Aorta (tissue), 5 donors: ENCODE measurements around the gene MCM10. TPM values are rescaled to one million over a fixed set of nuclear protein-coding genes. Genes with fewer than 3 reads are reported as not detected.

Experiments used
- ATAC-seq: fragments of 200-7000 bp; cut with Tn5 transposase; one replicate; pipeline ENCODE4 v1.9.1; 2022; ENCODE audit warnings: moderate library complexity; ENCODE audit not compliant: low FRiP score
- DNase-seq, 2 donors: peaks; one replicate each; pipeline ENCODE4 v3.0.0-alpha.2; 2020
- H3K27ac ChIP-seq, 2 donors: one replicate each; pipeline ENCODE4 v1.5.1; 2013; ENCODE audit warnings: low read length in 2 of 2, mild to moderate bottlenecking in 2 of 2, moderate library complexity in 2 of 2, control low read depth in 1 of 2, inconsistent platforms in 1 of 2, low read depth in 1 of 2
- H3K27me3 ChIP-seq, 2 donors: one replicate each; pipeline ENCODE4 v1.6.1; 2013; ENCODE audit warnings: control low read depth in 1 of 2, low read length in 1 of 2, mild to moderate bottlenecking in 1 of 2, moderate library complexity in 1 of 2; ENCODE audit not compliant: insufficient read depth in 2 of 2, control insufficient read depth in 1 of 2
- H3K36me3 ChIP-seq, 2 donors: one replicate each; pipeline ENCODE4 v1.6.1; 2013; ENCODE audit warnings: control low read depth in 1 of 2, low read length in 1 of 2, mild to moderate bottlenecking in 1 of 2; ENCODE audit not compliant: insufficient read depth in 2 of 2, control insufficient read depth in 1 of 2
- H3K4me1 ChIP-seq, 2 donors: one replicate each; pipeline ENCODE4 v1.6.1; 2013; ENCODE audit warnings: low read length in 2 of 2, control low read depth in 1 of 2, mild to moderate bottlenecking in 1 of 2, moderate library complexity in 1 of 2; ENCODE audit not compliant: insufficient read depth in 2 of 2, control insufficient read depth in 1 of 2
- H3K4me3 ChIP-seq, 2 donors: one replicate each; pipeline ENCODE4 v1.5.1; 2013; ENCODE audit warnings: low read length in 2 of 2, control low read depth in 1 of 2, mild to moderate bottlenecking in 1 of 2
- H3K9me3 ChIP-seq: one replicate; pipeline ENCODE4 v1.6.1; 2013; ENCODE audit warnings: mild to moderate bottlenecking, low read length; ENCODE audit not compliant: control insufficient read depth
- WGBS, 2 donors: extraction: QIAGEN DNeasy Blood & Tissue Kit; methylation state at CpG; one replicate each; pipeline ENCODE4 v1.1.7; 2013; 5-methylcytosine and 5-hydroxymethylcytosine counted together
- intact Hi-C, 2 donors: fragments of 100-400 bp; cut with DNase I; formaldehyde crosslinking; loops; one replicate each; pipeline versions ENCODE4 v1.14.2 to v1.15.0; 2022
- polyA plus RNA-seq, 2 donors: library from polyadenylated mRNA; stranded (reverse); fragments of 200-250 nt; gene quantifications; one replicate each; pipeline ENCODE4 v1.2.3, GENCODE V29; 2013
- total RNA-seq, 2 donors: library from RNA; stranded (reverse); fragmentation: NEBNext Ultra II Directional; extraction: Animal tissue kit (Norgen Biotek cat#: 25700); gene quantifications; one replicate each; pipeline ENCODE4 v1.2.1, GENCODE V29; 2021
- donor health status: healthy with polysubstance abuse.
- donor health status: Bipolar disorder and iron deficiency.
- donor health status: DM: no; HTN: no; CAD: no.
- donor health status: DM: no; HTN: no; CAD: no.
- donor health status: DM: yes; HTN: yes; CAD: no.

MCM10 gene
- total and polyA plus RNA-seq, 4 donors = 0.13 to 0.81 (median 0.78) TPM; not detected in 1

- ATAC-seq (no peak), DNase-seq (no peak)
- WGBS, 2 donors = 95% methylated on average over 4 of the region's 4 CpGs
- H3K9me3 ChIP-seq = peaks cover 1% of the 10 kb centered on the region
- H3K4me1 ChIP-seq = no peaks in the 10 kb centered on the region
- H3K36me3 ChIP-seq = no peaks in the 10 kb centered on the region
- H3K27me3 ChIP-seq = no peaks in the 10 kb centered on the region
- intact Hi-C loops = no loop called here
- no peak overlapping the region for H3K4me3 ChIP-seq
- no peak overlapping the region for H3K27ac ChIP-seq
Observed at GRCh38 chr10:13247784-13248183, 86.4 kb downstream of the MCM10 start.

GRCh38 chr10:13253726-13254125 lies 92.4 kb downstream of the MCM10 start:
- 86 to 89% methylated on average over 4 of the region's 4 CpGs for WGBS, 2 donors
- no peaks in the 10 kb centered on the region for H3K9me3 ChIP-seq
- H3K4me1 ChIP-seq = no peaks in the 10 kb centered on the region
- ATAC-seq = no peak
- H3K4me3 ChIP-seq = no peak overlapping the region
- no peak for DNase-seq
- H3K27me3 ChIP-seq = no peaks in the 10 kb centered on the region
- H3K27ac ChIP-seq = no peak overlapping the region
- no peaks in the 10 kb centered on the region for H3K36me3 ChIP-seq
- intact Hi-C loops = no loop called here

- Histone ChIP-seq H3K27me3 (no peaks in the 10 kb centered on the region), H3K27ac (no peak overlapping the region), H3K36me3 (no peaks in the 10 kb centered on the region), H3K4me1 (no peaks in the 10 kb centered on the region), H3K4me3 (no peak overlapping the region), H3K9me3 (peaks cover 2% of the 10 kb centered on the region)
- no peak for ATAC-seq
- WGBS, 2 donors = 86 to 89% methylated on average over 2 of the region's 2 CpGs
- DNase-seq = no peak
- intact Hi-C loops = no loop called here
Observed at GRCh38 chr10:13256627-13257026, 95.3 kb downstream of the MCM10 start.

- Histone ChIP-seq H3K4me1 (no peaks in the 10 kb centered on the region), H3K36me3 (no peaks in the 10 kb centered on the region), H3K9me3 (peaks cover 2% of the 10 kb centered on the region), H3K27me3 (no peaks in the 10 kb centered on the region), H3K27ac (no peak overlapping the region), H3K4me3 (no peak overlapping the region)
- DNase-seq (no peak), ATAC-seq (no peak)
- intact Hi-C loops = no loop called here
- WGBS, 2 donors = 68 to 73% methylated on average over 5 of the region's 5 CpGs
Observed at GRCh38 chr10:13257621-13258140, 96.3 kb downstream of the MCM10 start.

Other genes with a start within 250 kb of the MCM10 start
- 100 to 1,000 TPM; 119 to 166 TPM for gene CCDC3, start 159.8 kb upstream of the MCM10 start, total RNA-seq
- gene CCDC3, start 159.8 kb upstream of the MCM10 start, polyA plus RNA-seq = 10 to 100 TPM; 46.5 to 50.0 TPM
- 100 to 1,000 TPM in 1 of 2 donors, 10 to 100 TPM in 1; 87.4 to 107 TPM for gene OPTN, start 61.4 kb upstream of the MCM10 start, total RNA-seq
- 100 to 1,000 TPM in 1 of 2 donors, 10 to 100 TPM in 1; 92.0 to 115 TPM for gene OPTN, start 61.4 kb upstream of the MCM10 start, polyA plus RNA-seq
- not detected for gene UCMA, start 72.8 kb downstream of the MCM10 start, total RNA-seq
- gene UCMA, start 72.8 kb downstream of the MCM10 start, polyA plus RNA-seq = not detected
- gene PHYH, start 138.5 kb downstream of the MCM10 start, total RNA-seq = 10 to 100 TPM; 21.0 to 25.1 TPM
- 10 to 100 TPM; 33.6 to 66.7 TPM for gene PHYH, start 138.5 kb downstream of the MCM10 start, polyA plus RNA-seq
- gene SEPHS1, start 186.7 kb downstream of the MCM10 start, total RNA-seq = 10 to 100 TPM; 37.8 to 38.1 TPM
- 10 to 100 TPM; 30.0 to 31.6 TPM for gene SEPHS1, start 186.7 kb downstream of the MCM10 start, polyA plus RNA-seq